ENCODE measurements around the gene RGS6. TPM values are rescaled to one million over a fixed set of nuclear protein-coding genes. Genes with fewer than 3 reads are reported as not detected.

Gene RGS6
- total RNA-seq, 1 donor from 2014 or later: not detected

GRCh38 chr14:72341686-72342085 is 409.5 kb downstream of the RGS6 start:
- no peak overlapping the region for H3K27ac Mint-ChIP-seq

GRCh38 chr14:72347118-72347517 is 414.9 kb downstream of the RGS6 start:
- no peak for TF ChIP-seq CTCF (IDR thresholded peaks at IDR 0.05)
- ATAC-seq (ENCODE audit: low read depth): no peak
- ChIA-PET CTCF (no interaction called here), POLR2A (no interaction called here)
- Mint-ChIP-seq H3K27me3 (peaks cover 17% of the 10 kb centered on the region), H3K27ac (no peak overlapping the region), H3K4me3 (no peak overlapping the region), H3K4me1 (no peaks in the 10 kb centered on the region), H3K9me3 (no peaks in the 10 kb centered on the region), H3K36me3 (ENCODE audit: low read depth) (no peaks in the 10 kb centered on the region)
- no peak for DNase-seq
- intact Hi-C loops (cut with micrococcal nuclease): no loop called here

More at GRCh38 chr14:72341686-72342085, 409.5 kb downstream of the RGS6 start:
- CTCF ChIA-PET: no interaction called here
- POLR2A ChIA-PET: no interaction called here
- H3K27me3 Mint-ChIP-seq: peaks cover 25% of the 10 kb centered on the region
- ATAC-seq (ENCODE audit: low read depth) (no peak), DNase-seq (no peak)
- H3K36me3 Mint-ChIP-seq (ENCODE audit: low read depth): no peaks in the 10 kb centered on the region
- no peak for TF ChIP-seq CTCF (IDR thresholded peaks at IDR 0.05)
- no peaks in the 10 kb centered on the region for H3K4me1 Mint-ChIP-seq
- H3K4me3 Mint-ChIP-seq: no peak overlapping the region
- no peaks in the 10 kb centered on the region for H3K9me3 Mint-ChIP-seq
- intact Hi-C loops (cut with micrococcal nuclease): no loop called here

GRCh38 chr14:72350215-72350614 is 418.0 kb downstream of the RGS6 start:
- no peak for ATAC-seq (ENCODE audit: low read depth)

DNA sequence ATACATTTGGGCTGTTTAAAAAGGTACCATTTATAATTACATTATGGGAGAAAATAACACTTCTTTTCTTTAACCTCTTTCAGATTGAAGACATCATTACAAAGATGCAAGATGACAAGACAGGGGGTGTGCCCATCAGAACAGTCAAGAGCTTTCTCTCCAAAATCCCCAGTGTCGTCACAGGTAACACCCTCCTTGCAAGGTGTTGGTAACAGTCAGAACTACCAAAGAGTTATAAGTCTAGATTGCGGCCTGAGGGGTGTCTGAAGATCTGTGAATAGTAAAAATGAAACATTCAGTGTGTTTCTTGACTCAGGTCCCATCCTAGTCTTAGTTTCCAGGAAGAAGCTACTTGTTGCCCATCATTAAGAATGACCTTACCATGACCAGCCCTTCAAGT is 419.8 kb downstream of the RGS6 start:
- Mint-ChIP-seq H3K4me1 (no peaks in the 10 kb centered on the region), H3K9me3 (no peaks in the 10 kb centered on the region), H3K4me3 (no peak overlapping the region), H3K27ac (no peak overlapping the region), H3K27me3 (peaks cover 22% of the 10 kb centered on the region), H3K36me3 (ENCODE audit: low read depth) (no peaks in the 10 kb centered on the region)
- TF ChIP-seq CTCF (IDR thresholded peaks at IDR 0.05): no peak
- no peak for ATAC-seq (ENCODE audit: low read depth)
- no peak for DNase-seq
- POLR2A ChIA-PET: no interaction called here
- CTCF ChIA-PET: no interaction called here
- intact Hi-C loops (cut with micrococcal nuclease): no loop called here

More at GRCh38 chr14:72350215-72350614, 418.0 kb downstream of the RGS6 start:
- ChIA-PET CTCF (no interaction called here), POLR2A (no interaction called here)
- Mint-ChIP-seq H3K9me3 (no peaks in the 10 kb centered on the region), H3K4me3 (no peak overlapping the region), H3K27ac (no peak overlapping the region), H3K27me3 (peaks cover 22% of the 10 kb centered on the region), H3K4me1 (no peaks in the 10 kb centered on the region), H3K36me3 (ENCODE audit: low read depth) (no peaks in the 10 kb centered on the region)
- intact Hi-C loops (cut with micrococcal nuclease): no loop called here
- no peak for DNase-seq
- no peak for TF ChIP-seq CTCF (IDR thresholded peaks at IDR 0.05)

DNA sequence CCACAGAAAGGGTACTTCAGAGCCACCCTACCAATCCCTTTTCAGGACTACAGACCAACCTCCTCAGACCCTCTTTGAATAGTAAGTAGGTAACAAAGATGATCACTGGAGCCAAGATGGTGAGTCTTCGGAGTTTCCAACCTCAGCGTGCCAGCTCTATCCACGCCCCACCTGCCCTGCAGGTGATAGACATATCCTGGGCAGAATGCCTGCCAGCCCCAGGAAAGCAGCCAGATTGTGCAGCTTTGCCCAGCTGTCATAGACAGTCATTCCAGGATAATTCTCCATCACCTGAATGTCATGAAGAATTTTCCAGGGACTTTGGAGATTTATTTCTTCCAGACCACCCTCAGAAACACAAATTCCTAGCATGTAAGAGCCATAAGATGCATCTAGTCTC is 434.4 kb downstream of the RGS6 start:
- Mint-ChIP-seq H3K4me1 (no peaks in the 10 kb centered on the region), H3K27ac (no peak overlapping the region), H3K9me3 (no peaks in the 10 kb centered on the region), H3K27me3 (peaks cover 7% of the 10 kb centered on the region), H3K36me3 (ENCODE audit: low read depth) (no peaks in the 10 kb centered on the region), H3K4me3 (no peak overlapping the region)
- TF ChIP-seq CTCF (IDR thresholded peaks at IDR 0.05): no peak
- DNase-seq: no peak
- ChIA-PET CTCF (no interaction called here), POLR2A (no interaction called here)
- ATAC-seq (ENCODE audit: low read depth): no peak
- intact Hi-C loops (cut with micrococcal nuclease): no loop called here
